Pancreas (tissue), 10 donors: ENCODE data around the gene ZNF239. TPM values are rescaled to one million over a fixed set of nuclear protein-coding genes. Genes with fewer than 3 reads are reported as not detected.

ENCODE experiments used
- ATAC-seq, 4 donors: fragments of 200-7000 bp; cut with Tn5 transposase; one replicate each; pipeline versions ENCODE4 v1.8.0 to v1.9.1; 2020; ENCODE audit warnings: mild to moderate bottlenecking in 4 of 4, moderate library complexity in 4 of 4
- DNase-seq, 6 donors: peaks; one replicate each; pipeline ENCODE4 v3.0.0-alpha.2; 2020
- FAIRE-seq: peaks from 2 replicates; lab custom pipeline; 2012; peaks lifted over from hg19 to GRCh38; lab: Jason Lieb, UNC
- H3K27ac ChIP-seq, 4 donors: fragments of 200-600 bp; sonication (generic); 1 replicate in 3 of 4; 2 replicates in 1 of 4; pipeline versions ENCODE4 v1.5.0 to v1.8.0; 2020
- H3K27me3 ChIP-seq, 4 donors: fragments of 200-600 bp; one replicate each; pipeline ENCODE4 v1.8.0; 2021
- H3K36me3 ChIP-seq, 3 donors: fragments of 200-600 bp; sonication (generic) in 1 of 3; one replicate each; pipeline versions ENCODE4 v1.5.0 to v1.8.0; 2020 to 2021
- H3K4me1 ChIP-seq, 3 donors: fragments of 200-600 bp; one replicate each; pipeline ENCODE4 v1.8.0; 2021
- H3K4me3 ChIP-seq, 4 donors: fragments of 200-600 bp; sonication (generic) in 2 of 4; one replicate each; pipeline versions ENCODE4 v1.5.0 to v1.8.0; 2020 to 2021
- H3K9me3 ChIP-seq, 4 donors: fragments of 200-600 bp; one replicate each; pipeline ENCODE4 v1.8.0; 2021
- CTCF ChIP-seq, 4 donors: fragments of 200-600 bp; sonication (generic) in 3 of 4; IDR thresholded peaks; one replicate each; pipeline versions ENCODE4 v1.5.0 to v1.8.0; 2021; ENCODE audit warnings: antibody characterized with exemption in 4 of 4
- WGBS, 2 donors: extraction: QIAGEN DNeasy Blood & Tissue Kit; methylation state at CpG; one replicate each; pipeline ENCODE4 v1.1.7; 2013; 5-methylcytosine and 5-hydroxymethylcytosine counted together
- intact Hi-C, 3 donors: fragments of 100-400 bp; cut with DNase I; formaldehyde crosslinking; loops; one replicate each; pipeline versions ENCODE4 v1.11.1 to v1.14.2; 2022
- polyA plus RNA-seq, 2 donors: library from polyadenylated mRNA; stranded (reverse); fragments of 200-250 nt; gene quantifications; one replicate each; pipeline ENCODE4 v1.2.3, GENCODE V29; 2013
- total RNA-seq, 6 donors: library from RNA; stranded (reverse); fragmentation: NEBNext Ultra II Directional in 4 of 6; extraction: Animal tissue kit (Norgen Biotek cat#: 25700) in 4 of 6; gene quantifications; one replicate each; pipeline versions ENCODE4 v1.2.1 to v1.2.4, GENCODE V29; 2021 to 2023
- donor health status: healthy with polysubstance abuse.
- donor health status: DM: no; HTN: no; CAD: no; lungs with moderate emphysema.
- donor health status: DM: no; HTN: no; CAD: no.
- donor health status: control.
- donor health status: control.
- donor health status: Bipolar disorder and iron deficiency.
- donor health status: DM: yes; HTN: yes; CAD: no.
- donor health status: DM: no; HTN: no; CAD: no.
- donor health status: DM: no; HTN: no; CAD: no.
- donor health status: DM: yes; HTN: yes; CAD: no.

The ZNF239 gene
- total and polyA plus RNA-seq, 8 donors: 1.2 to 5.1 (median 3.1) TPM

- DNase-seq (no peak), FAIRE-seq (no peak), ATAC-seq (no peak)
- no peak overlapping the region for H3K27ac ChIP-seq
- no peak overlapping the region for H3K4me3 ChIP-seq
- H3K27me3 ChIP-seq: no peaks in the 10 kb centered on the region
- no peak for TF ChIP-seq CTCF (IDR thresholded peaks at IDR 0.05)
- no peaks in the 10 kb centered on the region for H3K9me3 ChIP-seq
- intact Hi-C loops: no loop called here
- 80 to 87% methylated on average over 5 of the region's 5 CpGs for WGBS, 2 donors
- H3K36me3 ChIP-seq: no peaks in the 10 kb centered on the region
- H3K4me1 ChIP-seq: no peaks in the 10 kb centered on the region
These were observed 10.6 kb upstream of the ZNF239 start for GRCh38 chr10:43585046-43585445.

GRCh38 chr10:43584051-43584450 is 9.6 kb upstream of the ZNF239 start:
- no peak overlapping the region for H3K4me3 ChIP-seq
- no peak for TF ChIP-seq CTCF (IDR thresholded peaks at IDR 0.05)
- FAIRE-seq (no peak), DNase-seq (no peak), ATAC-seq (no peak)
- intact Hi-C loops: no loop called here
- H3K27ac ChIP-seq: no peak overlapping the region
- no peaks in the 10 kb centered on the region for H3K4me1 ChIP-seq
- 76 to 90% methylated on average over 4 of the region's 4 CpGs for WGBS, 2 donors
- H3K27me3 ChIP-seq: no peaks in the 10 kb centered on the region
- no peaks in the 10 kb centered on the region for H3K9me3 ChIP-seq
- H3K36me3 ChIP-seq: no peaks in the 10 kb centered on the region

- no peak for DNase-seq
- Histone ChIP-seq H3K27ac (no peak overlapping the region), H3K4me1 (peaks cover 0 to 9% (median 0%) of the 10 kb centered on the region in 3 donors), H3K27me3 (no peaks in the 10 kb centered on the region), H3K9me3 (no peaks in the 10 kb centered on the region), H3K4me3 (no peak overlapping the region), H3K36me3 (no peaks in the 10 kb centered on the region)
- intact Hi-C loops: no loop called here
- FAIRE-seq: no peak
- no peak for ATAC-seq
- 84 to 91% methylated on average over 5 of the region's 5 CpGs for WGBS, 2 donors
- no peak for TF ChIP-seq CTCF (IDR thresholded peaks at IDR 0.05)
These were observed 2.2 kb upstream of the ZNF239 start for GRCh38 chr10:43576580-43576979.

- WGBS, 2 donors: 95% methylated on average over 5 of the region's 5 CpGs
- no peak for DNase-seq
- intact Hi-C loops: no loop called here
These were observed 1.6 kb upstream of the ZNF239 start for GRCh38 chr10:43576062-43576461.

More at GRCh38 chr10:43576062-43576461, 1.6 kb upstream of the ZNF239 start:
- no peaks in the 10 kb centered on the region for H3K9me3 ChIP-seq
- H3K4me3 ChIP-seq: no peak overlapping the region
- no peak for FAIRE-seq
- no peak for TF ChIP-seq CTCF (IDR thresholded peaks at IDR 0.05)
- no peaks in the 10 kb centered on the region for H3K27me3 ChIP-seq
- H3K4me1 ChIP-seq: peaks cover 0 to 9% (median 0%) of the 10 kb centered on the region in 3 donors
- no peaks in the 10 kb centered on the region for H3K36me3 ChIP-seq
- H3K27ac ChIP-seq: no peak overlapping the region
- ATAC-seq: no peak
